Activated CD4-positive, alpha-beta T cell treated with anti-CD3 and anti-CD28 coated beads, Interleukin-2, amount 10 ng/mL, durations not matched to agents 24 days and 14 days (primary cell): ENCODE data around the gene C10orf90. TPM values are rescaled to one million over a fixed set of nuclear protein-coding genes. Genes with fewer than 3 reads are reported as not detected.

Source experiments
- DNase-seq: peaks from one replicate; pipeline ENCODE4 v3.0.0; 2022
- H3K27ac Mint-ChIP-seq: one replicate; pipeline ENCODE4 v1.8.0; 2022; ENCODE audit warnings: mild to moderate bottlenecking, mixed read lengths
- H3K27me3 Mint-ChIP-seq: one replicate; pipeline ENCODE4 v1.8.0; 2022; ENCODE audit warnings: mixed read lengths
- H3K36me3 Mint-ChIP-seq: one replicate; pipeline ENCODE4 v1.8.0; 2022; ENCODE audit warnings: low read depth, mild to moderate bottlenecking, mixed read lengths
- H3K4me1 Mint-ChIP-seq: one replicate; pipeline ENCODE4 v1.8.0; 2021; ENCODE audit warnings: mixed read lengths
- H3K4me3 Mint-ChIP-seq: one replicate; pipeline ENCODE4 v1.8.0; 2022; ENCODE audit warnings: mild to moderate bottlenecking, moderate library complexity, mixed read lengths
- H3K9me3 Mint-ChIP-seq: one replicate; pipeline ENCODE4 v1.8.0; 2021; ENCODE audit warnings: mixed read lengths
- intact Hi-C: fragments of 100-400 bp; cut with micrococcal nuclease; formaldehyde crosslinking; loops from one replicate; pipeline ENCODE4 v1.15.1; 2023
- total RNA-seq: library from RNA; stranded (reverse); gene quantifications from 2 replicates; pipeline ENCODE4 v1.2.3, GENCODE V29; 2022

Gene C10orf90
- total RNA-seq, 1 donor from 2014 or later: not detected

- no peak for DNase-seq
- no peaks in the 10 kb centered on the region for H3K4me1 Mint-ChIP-seq
- no peaks in the 10 kb centered on the region for H3K36me3 Mint-ChIP-seq
- H3K4me3 Mint-ChIP-seq: no peak overlapping the region
- H3K27ac Mint-ChIP-seq: no peak overlapping the region
- intact Hi-C loops: no loop called here
- no peaks in the 10 kb centered on the region for H3K9me3 Mint-ChIP-seq
- no peaks in the 10 kb centered on the region for H3K27me3 Mint-ChIP-seq
Observed at GRCh38 chr10:126376956-126377355, 293.5 kb downstream of the C10orf90 start.

GRCh38 chr10:126375926-126376554, 294.5 kb downstream of the C10orf90 start:
- H3K4me1 Mint-ChIP-seq: no peaks in the 10 kb centered on the region
- H3K4me3 Mint-ChIP-seq: no peak overlapping the region
- no peaks in the 10 kb centered on the region for H3K27me3 Mint-ChIP-seq
- no peaks in the 10 kb centered on the region for H3K36me3 Mint-ChIP-seq
- H3K27ac Mint-ChIP-seq: no peak overlapping the region
- intact Hi-C loops: no loop called here
- H3K9me3 Mint-ChIP-seq: no peaks in the 10 kb centered on the region
- DNase-seq: no peak

GRCh38 chr10:126375299-126375698, 295.2 kb downstream of the C10orf90 start:
- Mint-ChIP-seq H3K9me3 (no peaks in the 10 kb centered on the region), H3K4me1 (no peaks in the 10 kb centered on the region), H3K27me3 (no peaks in the 10 kb centered on the region), H3K4me3 (no peak overlapping the region), H3K27ac (no peak overlapping the region), H3K36me3 (no peaks in the 10 kb centered on the region)
- intact Hi-C loops: no loop called here
- no peak for DNase-seq

Other genes starting within 250 kb of the C10orf90 start
- 1.2 and 1.5 TPM in 2 replicates for gene DOCK1, start 234.7 kb upstream of the C10orf90 start, total RNA-seq